GM18858 (cell line): ENCODE results near the gene ZNF783.

Experiments
- ATAC-seq: cut with Tn5 transposase; IDR thresholded peaks from one replicate; pipeline ENCODE4 v1.9.1; 2021; ENCODE audit not compliant: unreplicated experiment

Gene ZNF783

DNA sequence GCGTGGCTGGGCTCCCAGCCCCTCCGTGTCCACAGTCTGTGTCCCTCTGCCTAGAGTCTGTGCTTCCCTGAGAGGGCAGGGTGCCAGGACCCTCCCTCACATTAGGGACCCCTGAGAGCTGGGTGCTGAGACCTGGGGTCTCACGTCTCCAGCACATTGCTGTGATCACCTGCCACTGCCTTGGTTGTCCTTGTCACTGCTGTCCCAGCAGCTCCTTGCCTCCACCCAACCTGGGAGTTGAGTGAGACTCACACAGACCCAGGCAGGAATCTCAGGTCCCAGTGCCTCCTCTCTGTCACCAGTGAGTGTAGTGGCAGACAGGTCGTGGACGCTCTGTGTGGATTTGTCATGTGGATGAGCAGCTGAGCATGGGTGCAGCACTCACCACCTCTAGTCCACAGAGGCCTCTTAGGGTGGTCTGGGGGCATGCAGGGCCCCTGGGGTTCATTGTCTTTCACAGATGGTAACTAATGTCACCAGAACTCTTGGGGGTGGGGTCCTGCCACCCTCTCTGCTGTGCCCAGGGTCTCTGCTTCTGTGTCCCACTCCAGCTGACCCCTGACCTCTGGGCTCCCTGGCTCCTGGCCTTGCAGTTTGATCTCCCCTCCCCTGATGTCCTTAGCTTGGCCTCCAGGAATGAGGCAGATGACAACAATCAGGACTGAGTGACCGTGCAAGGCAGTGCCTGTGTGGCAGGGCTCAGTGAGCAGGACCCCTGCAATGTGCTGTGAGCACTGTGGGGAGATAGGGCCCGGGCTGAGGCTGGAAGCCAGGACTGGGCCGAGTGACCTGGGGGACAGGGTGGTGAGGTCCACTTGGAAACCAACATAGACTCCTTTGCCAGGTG is 18.9 kb downstream of the ZNF783 start:
- ATAC-seq = no peak

DNA sequence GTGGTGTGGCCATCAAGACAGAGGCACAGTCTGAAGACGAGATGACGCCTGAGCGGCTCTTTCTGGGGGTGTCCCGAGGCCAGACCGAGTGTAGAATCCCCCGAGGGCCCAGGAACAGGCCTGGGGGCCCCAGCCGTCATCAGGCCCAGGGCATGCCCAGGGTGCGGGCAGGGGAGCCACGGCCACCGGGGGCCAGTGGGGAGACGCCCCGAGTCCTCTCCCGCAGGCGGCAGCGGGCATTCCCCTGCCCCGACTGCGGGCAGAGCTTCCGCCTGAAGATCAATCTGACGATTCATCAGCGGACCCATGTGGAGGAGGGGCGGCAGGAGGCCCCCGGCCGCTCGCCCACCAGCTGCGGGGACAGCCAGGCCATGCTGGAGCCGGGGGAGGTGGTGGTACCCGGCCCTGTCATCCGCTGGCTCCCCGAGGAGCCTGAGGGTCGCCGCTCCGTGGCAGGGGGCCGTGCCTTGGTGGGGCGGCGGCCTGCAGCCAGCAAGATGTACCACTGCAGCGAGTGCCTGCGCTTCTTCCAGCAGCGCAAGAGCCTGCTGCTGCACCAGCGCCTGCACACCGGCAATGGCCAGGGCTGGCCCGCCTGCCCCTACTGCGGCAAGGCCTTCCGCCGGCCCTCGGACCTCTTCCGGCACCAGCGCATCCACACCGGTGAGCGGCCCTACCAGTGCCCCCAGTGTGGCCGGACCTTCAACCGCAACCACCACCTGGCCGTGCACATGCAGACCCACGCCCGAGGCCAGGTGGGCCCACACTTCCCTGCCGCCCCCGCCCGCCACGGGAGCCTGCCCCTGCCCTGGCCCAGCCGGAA is 19.7 kb downstream of the ZNF783 start:
- no peak for ATAC-seq

DNA sequence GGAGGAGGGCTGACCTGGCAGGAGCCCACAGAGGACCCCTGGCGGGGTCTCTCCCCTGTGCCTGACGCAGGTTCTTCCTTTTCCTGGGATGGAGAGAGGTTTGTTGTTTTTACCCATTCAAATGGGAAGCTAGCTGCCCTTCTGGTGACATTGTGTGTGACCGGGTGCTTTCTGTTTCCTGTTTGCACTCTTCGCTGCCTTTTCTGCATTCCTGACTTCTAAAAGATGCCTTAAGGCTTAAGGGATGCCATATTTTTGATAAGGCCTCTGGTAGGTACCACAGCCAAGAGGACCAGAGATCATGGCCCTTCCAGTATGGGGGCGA is 20.3 kb downstream of the ZNF783 start:
- ATAC-seq = no peak

DNA sequence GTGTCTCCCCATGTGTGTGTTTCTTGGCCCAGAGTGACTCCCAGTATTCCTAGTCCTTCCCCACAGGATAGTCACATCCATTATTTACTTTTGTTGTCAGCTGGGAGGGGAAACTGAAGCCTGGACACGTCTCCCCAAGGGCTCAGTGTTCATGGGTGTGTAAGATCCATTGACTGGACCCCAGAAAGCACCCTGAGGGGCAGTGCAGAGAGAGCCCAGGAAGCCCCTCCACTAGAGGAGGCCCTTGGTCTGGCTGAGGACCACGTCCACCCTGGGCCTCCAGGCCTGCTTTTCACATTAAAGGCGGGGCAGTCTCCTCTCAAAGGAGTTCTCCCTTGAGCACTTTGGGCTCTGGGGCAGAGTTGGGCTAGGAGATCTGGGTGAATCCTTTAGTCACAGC is 21.3 kb downstream of the ZNF783 start:
- no peak for ATAC-seq

DNA sequence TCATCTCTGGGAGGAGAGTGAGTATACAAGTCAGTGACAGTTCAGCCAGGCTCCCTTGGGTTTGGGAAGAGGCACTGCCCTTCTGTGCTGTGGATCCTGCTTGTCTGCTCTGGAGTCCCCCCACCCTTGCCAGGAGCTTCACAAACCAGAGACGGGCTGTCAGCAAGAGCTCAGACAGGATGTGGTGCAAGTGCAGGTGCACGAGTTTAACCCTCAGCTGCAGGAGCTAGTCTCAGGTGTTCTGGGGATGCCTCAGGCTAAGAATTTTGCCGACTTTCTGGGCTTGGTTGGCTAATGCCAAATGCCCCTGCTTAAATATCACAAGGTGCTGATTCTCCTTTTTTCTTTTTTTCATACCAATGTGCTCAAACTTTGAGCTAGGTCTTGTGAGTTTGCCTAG is 22.3 kb downstream of the ZNF783 start:
- no peak for ATAC-seq

DNA sequence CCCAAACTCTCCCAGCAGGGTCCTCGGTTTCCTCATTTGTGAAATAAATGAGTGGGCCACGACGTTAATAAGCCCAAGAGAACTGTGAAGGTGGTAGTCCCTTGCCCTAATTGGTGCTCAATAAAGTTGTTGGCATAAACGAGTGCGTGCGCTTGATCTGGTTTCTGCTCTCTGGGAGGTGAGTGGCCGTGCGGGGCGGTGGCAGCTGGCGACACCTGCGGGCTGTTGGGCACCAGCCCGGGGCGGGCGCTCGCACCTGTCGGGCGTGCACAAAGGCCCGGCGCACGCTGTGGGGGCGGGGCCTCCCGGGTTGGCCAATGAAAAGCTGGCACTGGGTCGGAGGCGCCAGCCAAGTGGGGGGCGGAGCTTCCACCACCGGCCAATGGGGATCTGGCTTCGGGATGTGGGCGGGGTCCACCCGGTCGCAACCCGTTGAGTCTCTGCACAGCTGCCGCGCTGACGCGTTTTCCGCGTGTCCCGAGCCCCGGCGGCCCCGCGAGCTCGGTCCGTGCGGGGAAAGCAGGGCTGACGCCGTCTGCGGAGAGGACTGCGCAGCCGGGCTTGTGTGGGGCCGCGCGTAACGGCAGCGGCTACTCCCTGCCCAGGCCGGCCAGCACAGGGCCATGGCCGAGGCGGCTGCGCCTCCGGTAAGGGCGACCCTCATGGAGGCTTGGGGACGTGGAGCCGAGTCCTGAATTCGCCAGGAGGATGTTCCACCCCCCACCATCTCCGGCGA is 23.0 kb downstream of the ZNF783 start:
- ATAC-seq = peak; percentile 89

DNA sequence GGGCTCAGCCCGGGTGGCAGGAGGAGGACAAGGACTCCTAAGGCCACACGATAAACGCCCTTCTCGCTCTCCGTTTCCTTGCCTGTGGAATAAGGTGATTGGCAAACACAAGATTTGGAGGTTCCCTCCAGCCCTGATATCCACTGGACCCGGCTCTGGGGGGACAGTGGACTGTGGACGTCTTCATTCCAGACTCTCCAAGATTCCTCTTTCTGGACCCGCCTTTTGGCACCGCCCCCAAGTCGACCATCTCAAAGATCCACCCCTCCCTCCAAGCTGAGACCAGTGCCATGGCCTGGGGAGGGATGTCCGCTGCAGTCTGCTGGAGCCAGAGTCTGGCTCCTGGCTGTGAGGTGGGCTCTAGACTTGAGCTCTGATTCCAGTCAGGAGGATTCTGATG is 23.6 kb downstream of the ZNF783 start:
- no peak for ATAC-seq

DNA sequence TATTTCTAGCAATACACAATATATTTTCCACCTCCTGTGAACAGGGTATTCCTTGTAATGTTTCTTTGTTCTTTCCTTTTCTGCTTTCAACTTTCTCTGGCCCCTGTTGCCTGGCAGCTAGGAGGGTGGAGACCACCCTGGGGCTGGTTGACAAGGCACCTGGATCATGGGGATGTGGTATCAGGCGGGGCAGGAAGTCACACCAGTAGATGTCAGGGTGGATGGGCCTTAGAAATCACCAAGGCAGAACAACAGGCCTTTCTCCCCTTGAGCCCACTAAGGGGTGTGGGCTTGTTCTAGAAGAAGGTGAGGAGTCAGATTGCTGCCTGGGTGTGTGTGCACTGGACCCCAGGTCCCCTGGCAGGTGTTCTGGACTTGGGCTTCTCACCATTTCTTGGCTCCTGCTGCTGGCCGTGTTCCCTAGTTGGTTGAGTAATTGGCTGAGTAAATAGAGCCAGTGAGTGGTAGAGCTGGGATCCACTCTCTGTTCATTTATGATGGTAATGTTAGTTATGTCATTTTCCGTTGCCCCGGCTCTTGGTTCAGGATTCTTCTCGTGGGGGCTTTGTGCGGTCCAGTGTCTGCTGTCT is 24.9 kb downstream of the ZNF783 start:
- no peak for ATAC-seq

DNA sequence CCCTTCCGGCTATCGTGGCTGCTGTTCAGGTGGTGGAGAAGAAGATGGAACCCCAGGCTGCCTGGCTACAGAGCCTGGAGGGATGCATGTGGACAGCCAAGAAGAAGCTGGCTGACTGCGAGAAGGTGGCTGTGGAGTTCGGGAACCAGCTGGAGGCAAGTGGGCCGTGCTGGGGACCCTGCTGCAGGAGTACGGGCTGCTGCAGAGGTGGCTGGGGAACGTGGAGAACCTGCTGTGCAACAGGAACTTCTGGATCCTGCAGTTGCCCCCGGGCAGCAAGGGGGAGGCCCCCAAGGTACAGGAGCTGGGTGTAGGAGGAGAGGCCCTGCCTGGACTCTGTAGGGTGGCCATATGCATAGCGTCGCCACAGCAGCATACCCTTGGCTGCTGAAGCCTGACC is 25.6 kb downstream of the ZNF783 start:
- ATAC-seq = no peak

DNA sequence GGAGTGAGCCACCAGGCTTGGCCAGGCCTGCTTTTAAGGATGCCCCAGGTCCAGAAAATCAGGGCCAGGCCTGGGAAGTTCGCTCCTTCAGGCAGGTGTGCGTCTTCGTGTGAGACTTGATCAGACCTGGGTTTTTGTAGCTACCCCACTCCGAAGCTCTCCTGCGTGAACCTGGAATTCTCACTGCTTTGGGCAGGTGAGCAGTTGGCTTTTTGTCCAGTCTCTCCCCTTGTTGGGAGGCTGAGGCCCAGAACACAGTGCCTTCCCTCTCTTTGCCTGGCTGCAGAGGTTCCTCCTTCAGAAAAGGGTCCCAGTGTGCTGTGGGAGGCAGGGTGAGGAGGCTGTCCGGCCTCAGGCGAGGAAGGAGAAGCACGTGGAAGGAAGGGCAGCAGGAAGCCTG is 27.3 kb downstream of the ZNF783 start:
- ATAC-seq = no peak

DNA sequence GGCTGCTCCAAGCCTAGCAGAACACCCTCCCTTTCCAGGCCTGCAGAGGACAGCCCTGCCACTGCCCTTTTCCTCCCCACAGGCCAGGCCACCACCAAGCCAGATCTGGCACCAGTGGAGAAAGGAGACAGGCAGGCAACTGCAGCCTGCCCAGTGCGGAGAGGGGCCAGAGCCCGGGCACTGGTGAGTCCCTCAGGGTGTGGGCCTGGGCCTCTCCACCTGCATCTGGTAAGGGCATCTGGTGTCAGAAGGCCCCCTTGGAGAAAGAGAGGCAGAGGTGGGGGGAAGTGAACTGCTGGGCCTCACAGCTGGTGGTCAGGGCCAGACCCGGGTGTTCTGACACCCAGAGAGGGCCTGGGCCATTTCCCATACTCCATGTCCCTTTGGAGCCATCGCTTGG is 27.9 kb downstream of the ZNF783 start:
- ATAC-seq = no peak

DNA sequence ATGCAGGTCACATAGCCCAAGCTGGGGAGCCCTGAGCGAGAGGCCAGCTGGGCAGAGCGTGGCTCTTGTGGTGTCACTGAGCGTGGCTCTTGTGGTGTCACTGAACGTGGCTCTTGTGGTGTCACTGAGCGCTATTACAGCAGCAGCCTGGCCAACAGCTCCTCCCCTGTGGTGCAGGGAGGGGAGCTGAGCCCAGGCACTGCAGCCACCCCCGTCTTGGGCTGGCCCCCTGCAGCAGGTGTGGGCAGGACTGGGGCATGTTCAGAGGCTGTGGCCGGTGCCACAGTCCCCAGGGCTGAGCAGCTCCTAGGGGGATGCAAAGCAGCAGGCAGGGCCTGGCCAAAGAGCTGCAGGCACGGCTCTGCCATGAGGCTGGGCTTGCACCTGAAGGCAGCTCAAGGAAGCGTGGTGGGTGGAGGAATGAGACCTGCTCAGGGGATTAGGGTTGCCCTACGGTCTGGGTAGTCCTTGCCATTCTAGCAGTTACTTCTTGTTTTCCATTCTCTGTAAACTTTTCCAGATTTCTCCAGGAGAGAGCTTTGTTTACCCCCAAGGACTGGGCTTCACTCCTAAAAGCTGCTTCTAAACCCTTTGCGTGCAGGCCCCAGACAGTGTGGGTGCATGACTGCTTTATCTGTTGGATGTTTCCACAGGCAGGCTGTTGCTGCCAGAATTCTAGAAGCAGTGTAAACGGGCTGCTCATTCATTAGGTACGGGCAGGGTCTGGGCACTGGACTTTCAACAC is 29.2 kb downstream of the ZNF783 start:
- no peak for ATAC-seq

DNA sequence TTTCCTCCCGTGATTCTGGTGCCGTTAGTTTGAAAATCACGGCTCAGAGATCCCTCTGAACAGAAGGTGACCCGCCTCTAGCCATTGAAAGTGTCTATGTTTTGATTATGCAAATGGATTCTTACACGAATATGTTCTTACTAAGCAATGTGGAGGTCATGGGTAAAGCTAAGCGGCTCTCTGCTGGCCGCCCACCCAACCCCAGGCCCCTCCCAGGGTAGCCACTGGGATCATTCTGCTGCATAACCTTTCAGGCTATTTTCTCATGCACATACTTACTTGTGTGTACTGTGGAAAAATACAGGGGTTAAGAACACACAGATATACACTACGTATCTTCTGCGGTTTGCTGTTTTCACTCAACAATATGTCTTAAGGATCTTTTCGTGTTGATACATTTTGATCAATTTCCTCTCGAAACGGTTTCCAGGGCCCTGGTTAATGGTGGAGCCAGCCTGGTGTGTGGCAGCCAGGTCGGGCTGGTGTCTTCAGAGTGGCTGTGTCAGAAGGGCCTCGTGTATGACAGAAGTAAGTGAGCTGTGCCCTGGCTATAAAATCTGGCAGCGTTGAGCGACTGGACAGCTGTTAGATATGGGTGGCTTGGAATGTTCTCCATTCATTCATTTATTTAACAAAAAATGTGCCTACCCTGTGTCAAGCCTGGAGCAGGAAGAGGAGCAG is 29.9 kb downstream of the ZNF783 start:
- no peak for ATAC-seq

DNA sequence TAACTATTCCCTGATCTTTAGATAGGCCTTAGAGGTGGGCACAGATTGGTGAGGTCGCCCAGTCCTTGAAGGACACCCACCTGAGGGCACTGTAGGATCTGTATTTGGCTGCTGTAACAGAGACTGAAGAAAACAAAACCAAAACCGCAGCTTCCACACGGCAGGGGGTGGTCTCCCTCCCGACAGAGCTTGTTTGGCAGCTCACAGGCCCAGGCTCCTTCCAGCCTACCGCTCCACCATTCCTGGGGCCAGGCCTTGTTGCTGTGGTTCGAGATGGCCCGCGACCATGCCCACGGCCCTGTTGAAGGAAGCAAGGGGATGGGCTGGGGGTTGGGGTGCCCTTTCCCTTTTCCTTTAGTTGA is 30.4 kb downstream of the ZNF783 start:
- ATAC-seq = no peak

DNA sequence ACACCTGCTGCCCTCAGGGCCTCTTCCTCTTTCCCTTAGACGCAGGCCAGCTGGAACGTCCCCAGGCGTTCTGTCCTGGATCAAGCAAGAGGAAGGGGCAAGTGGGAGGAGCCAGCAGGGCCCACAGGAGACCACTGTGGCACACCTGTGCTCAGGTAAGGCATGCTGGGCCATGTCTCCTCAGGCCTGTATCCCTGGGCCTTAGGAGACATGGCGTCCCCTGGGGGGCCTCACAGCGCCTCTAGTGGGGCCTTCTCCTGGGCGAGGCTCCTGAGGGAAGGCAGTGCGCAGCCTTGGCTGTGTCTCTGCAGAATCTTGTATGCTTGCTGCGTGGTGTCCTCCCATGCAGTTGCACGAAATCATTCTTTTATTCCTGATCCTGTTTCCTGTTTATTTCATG is 31.3 kb downstream of the ZNF783 start:
- no peak for ATAC-seq

DNA sequence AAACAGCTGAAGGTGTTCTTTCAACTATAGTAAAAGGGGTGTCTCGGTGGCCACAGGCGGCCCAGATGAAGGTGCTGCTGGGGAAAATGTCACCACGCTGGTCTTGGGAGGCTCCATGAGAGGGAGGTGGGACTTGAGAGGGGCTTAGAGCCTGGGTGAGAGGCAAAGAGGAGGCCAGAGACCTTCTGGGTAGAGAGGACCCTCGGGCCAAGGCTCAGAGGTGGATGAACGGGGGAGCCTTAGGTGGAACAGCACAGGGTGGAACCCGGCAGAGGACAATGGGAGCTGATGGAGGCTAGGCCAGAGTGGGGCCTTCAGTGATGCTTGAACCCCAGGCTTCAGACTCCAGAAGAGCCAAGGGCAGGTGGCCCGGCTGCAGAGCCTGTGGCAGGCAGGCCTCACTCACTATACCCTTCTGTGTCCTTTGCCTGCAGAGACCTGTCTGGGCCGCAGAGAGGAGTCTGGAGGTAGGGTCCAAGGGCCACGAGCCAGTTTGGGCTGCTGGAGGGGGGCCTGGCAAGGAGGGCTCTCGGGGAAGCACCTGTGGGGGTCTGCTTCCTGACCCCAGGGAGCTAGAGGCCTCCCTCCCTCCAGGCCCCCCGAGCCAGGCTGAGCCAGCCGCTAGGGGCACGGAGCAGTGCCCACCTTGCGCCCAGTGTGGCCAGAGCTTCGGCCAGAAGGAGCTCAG is 32.1 kb downstream of the ZNF783 start:
- no peak for ATAC-seq

DNA sequence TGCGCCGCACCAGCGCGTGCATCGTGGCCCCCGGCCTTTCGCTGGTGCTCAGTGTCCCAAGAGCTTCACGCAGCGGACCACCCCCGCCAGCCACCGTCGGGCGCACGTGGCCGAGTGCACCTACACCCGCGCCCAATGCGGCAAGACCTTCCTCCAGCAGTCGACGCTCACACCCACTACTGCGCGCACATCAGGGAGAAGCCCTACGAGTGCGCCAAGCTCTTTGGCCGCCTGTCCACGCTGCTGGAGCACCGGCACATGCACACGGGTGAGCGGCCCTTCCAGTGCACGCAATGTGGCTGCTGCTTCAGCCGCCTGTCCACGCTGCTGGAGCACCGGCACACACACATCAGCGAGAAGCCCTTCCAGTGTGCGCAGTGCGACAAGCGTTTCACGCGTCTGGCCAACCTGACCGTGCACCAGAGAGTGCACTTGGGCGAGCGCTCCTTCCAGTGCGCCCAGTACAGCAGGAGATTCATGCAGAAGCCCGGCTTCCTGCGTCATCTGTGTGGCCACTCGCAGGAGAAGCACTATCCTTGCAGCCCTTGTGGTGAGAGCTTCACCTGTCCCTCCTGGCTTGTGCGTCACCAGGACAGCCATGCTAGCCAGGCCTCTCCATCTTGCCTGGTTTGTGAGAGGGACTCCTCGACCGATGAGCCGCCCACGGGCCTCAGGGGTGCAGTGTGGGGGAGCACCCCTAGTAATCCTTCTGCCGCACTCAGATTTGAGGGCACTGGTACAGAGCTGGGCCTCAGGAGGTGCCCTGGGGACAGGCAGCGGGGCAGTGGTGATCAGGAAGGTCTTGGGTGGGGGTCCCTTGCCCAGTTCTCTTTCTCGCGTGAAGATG is 32.9 kb downstream of the ZNF783 start:
- no peak for ATAC-seq

DNA sequence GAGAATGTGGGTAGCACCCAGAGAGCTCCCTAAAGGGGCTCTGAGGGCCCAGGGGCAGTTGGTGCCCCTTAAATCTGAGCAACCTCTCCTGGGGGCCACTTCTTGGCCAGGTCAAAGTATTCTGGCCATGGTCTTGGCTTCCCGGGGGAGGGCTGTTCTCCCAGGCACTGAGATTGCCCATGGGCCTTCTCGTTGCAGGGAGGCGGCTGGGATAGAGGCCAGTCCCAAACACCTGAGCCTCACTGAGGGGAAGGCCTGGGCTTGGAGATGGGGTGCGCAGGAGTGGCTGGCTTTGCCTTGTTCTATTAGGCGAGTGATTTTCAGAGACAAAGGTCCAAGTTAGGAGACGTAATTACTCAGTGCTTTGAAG is 33.5 kb downstream of the ZNF783 start:
- ATAC-seq = no peak

DNA sequence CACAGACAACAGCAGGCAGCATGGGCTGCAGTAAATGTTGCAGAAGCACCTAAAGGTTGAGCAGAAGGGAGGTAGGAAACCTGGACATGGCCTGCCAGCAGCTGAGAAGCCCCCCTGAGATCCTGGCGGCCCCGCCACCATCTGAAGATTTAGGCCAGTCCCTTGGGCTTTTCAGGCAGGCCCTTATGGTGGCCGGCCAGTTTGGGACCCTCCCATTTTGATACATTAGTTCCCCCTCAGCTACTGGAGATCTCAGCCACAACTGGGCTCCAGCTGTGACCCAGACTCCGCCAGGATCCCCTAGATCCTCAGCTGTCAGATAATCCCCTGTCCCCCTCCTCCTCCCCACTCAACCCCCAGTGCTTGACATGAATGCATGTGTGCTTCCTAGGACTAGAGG is 34.4 kb downstream of the ZNF783 start:
- ATAC-seq = no peak
